ENCODE results near the gene ALDH1A1.

Gene ALDH1A1

DNA sequence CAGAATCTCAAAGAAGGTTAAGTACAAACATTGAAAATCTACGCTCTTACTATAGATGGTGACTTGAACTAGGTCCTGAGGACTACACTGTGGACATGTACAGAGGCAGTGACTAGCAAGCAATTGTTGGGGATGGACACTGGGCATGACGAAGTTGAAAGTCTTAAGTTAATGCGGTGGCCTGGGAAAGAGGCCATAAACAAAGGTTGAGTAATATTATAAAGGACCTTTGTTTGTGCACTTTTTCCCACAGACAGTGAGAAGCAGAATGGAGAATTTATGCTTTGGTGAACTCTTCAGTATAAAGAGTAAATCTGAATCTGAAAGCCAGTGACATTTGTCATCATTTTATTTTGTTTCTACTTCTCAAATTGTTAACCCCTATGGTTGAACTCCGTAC, 15.3 kb downstream of the ALDH1A1 start:
- no peak for DNase-seq

DNA sequence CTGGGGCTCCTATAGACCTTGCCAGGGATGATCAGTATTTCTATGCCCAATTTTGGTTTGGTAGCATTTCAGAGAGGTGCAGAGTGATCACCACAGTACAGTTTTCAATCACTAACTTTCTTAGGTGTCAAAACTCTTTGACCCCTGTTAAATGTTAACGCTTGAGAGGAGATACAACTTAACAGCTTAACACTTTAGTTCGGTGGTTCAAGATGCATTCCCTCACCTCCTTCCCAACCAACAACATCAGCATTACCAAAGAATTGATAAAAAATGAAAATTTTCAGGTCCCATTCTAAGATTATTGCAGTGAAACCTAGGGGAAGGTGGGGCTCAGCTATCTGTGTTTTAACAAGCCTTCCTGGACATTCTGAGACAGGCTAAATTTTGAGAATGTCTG, 16.2 kb downstream of the ALDH1A1 start:
- no peak for DNase-seq

DNA sequence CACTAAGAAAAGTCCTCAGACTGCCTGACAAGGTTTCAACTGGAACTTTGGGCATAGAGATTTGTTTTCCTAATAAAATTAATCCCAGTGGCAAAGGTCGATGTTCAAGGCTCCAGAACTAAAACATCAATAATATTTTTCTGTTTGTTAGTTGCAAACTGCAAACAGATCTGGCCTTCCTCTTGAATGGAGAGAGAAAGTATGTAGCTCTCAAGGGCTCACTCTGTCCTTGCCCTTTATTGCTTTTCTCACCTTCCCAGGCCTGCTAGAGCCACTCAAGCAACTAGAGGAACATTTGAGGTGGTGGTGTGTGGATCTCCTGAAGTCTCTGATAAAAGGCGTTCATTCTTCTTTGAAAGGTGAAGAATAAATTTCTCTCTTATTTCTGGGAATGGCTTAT, 16.6 kb downstream of the ALDH1A1 start:
- no peak for DNase-seq

DNA sequence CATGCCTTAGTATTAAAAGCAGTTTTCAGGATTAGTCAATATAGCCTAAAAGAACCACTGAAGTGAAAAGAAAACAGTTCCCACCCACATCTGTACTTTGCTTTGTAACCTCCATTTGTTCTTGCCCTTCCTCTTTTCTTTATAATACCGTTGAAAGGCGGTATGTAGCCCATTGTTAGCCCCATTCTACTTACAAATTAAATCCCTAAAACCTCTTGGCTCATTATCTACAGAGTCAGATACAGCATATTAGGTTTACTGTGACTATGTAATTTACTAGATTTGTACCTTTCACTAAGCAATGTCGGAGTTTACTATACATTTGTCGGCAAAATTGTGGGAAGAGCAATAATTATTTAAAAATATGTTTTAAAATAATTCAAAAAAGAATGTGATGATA, 17.3 kb downstream of the ALDH1A1 start:
- DNase-seq = no peak

DNA sequence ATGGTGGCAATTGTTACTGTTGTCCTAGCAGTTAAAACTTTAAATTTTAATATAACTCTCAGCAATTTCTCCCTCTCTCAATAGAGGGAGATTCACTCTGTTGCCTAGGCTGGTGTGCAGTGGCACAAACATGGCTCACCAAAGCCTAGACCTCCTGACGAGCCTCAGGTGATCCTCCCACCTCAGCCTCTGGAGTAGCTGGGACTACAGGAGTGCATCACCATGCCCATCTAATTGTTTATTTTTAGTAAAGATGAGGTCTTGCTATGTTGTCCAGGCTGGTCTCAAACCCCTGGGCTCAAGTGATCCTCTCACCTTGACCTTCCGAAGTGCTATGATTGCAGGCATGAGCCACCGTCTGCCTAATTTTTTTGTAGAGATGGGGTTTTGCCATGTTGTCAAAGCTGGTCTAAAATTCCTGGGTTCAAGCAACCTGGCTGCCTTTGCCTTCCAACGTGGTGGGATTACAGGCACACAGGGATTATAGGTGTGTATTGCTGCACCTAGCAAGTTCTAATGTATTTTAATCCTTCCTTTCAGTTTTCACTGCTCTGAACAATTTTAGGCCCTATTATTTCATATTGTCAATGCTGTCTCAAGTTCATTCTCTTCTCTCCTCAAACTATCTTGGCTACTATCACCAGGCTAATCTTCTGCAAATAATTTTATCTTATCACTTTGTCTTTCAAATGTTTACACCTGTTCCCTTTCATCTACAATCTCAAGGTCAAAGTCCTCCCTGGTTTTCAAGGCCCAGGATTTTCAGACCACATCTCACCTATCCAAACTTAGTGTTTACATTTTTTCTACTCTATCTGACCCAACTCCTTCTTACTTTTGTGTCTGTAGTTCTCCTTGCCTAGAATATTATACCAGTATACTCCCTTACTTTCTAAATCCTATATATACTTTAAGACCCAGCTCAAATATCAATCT, 18.9 kb downstream of the ALDH1A1 start:
- DNase-seq = no peak

- no peak for DNase-seq
Observed at GRCh38 chr9:72932619-72933018, 20.2 kb downstream of the ALDH1A1 start.

DNA sequence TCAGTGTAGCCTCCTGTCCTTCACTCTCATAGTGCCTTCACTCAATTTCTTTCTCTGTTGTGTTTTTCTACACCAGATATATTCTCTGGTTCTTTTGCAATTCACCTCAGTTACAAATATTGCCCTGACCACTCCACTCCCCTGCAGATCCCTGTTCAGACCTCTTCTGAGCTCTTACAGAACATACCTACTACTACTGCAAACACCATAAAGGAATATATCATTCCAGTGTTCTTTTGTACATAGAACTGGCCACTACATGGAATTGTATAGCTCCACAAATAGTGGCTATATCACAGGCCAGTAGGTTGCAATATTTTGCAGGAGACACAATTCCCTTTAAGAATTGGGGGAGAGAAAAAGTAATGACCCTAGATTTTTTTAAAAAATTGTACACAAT, 21.0 kb downstream of the ALDH1A1 start:
- no peak for DNase-seq

DNA sequence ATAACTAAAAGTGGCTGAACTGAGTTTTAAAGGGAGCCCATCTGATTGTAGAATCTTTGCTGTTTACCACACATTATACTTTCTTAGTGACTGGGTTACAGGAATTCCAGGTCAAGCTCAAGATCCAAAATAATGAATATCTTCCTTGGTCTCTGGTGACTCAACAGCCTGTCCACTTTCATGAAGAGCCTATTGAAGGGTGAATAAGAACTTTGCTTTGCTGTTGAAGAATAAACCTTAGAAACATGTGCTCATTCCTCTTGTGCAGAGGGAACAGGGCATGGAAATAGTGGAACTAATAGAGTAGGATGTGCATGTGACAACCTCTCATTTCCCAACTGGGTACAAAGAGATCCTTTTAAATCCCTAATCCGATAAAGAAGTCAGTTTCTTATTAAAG, 21.4 kb downstream of the ALDH1A1 start:
- no peak for DNase-seq

DNA sequence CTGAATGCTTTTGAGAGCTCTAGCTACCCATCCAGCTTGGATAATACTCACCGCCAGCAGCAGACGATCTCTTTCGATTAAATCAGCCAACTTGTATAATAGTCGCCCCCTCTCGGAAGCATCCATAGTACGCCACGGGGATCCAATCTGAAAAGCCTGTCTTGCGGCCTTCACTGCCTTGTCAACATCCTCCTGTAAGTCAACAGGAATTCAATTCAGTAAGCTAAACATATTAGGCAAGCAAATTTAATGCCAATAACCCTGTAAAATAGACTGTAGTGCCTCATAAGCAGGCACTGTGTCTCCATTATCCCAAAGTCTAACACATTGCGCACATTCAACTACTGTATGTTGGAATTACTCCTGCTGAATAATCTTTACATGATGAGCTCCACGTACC, 22.0 kb downstream of the ALDH1A1 start:
- no peak for DNase-seq

DNA sequence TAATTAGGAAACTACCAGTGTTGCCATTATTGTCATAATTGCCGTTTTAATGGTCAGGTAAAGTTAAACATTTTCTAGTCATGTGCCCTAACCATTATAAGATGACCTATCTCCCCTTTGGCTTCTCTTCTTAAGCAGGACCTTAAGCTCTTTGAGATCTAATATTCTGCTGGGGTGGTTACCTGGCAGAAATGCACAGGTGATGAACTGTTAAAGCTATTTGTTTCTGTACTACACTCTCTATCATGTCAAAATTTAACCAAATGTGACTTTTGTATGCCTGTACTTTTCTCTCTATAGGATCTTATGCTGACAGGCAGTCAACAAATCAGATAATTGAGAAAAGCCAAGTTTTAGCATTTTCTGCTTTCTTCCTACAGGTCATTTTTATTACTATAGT, 23.3 kb downstream of the ALDH1A1 start:
- no peak for DNase-seq

DNA sequence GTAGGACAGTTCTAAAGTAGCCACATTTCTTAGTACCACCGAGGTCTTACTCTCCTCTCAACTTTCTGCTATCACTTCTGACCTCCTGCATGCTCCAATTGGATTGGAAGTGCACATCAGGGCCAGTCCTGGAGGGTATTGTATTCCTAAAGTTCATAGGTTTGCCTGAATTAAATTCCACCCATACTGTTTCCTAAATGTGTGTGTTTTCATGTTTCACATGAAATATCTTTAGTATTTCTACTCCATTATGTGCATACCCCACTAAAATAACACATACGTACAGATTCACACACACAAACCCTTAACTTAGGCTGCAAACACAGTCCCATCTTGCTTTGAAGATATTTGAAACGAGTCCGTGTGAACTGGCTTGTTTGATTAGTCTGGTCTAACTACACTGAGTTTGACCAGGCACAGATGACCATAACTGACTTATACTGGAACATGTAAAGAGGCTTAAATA, 24.8 kb downstream of the ALDH1A1 start:
- no peak for DNase-seq

GRCh38 chr9:72926506-72926905, 26.3 kb downstream of the ALDH1A1 start:
- DNase-seq = no peak

DNA sequence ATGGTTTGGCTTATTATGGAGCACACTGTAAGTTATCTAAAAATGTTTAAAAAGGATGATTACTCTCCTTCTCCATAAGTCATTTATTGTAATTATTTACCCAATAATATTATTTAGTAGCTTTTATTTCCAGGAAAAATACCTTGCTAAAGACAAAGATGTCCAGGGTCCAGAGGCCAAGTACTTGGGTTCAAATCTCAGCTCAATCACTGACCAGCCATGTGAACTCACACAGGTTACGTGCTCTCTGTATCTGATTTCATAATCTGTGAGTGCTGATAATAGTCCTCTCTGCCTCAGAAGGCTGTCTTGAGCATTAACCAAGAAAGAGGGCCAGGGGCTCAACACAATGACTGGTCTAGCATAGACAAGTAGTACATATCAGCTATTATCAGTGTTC, 27.0 kb downstream of the ALDH1A1 start:
- DNase-seq = no peak

- DNase-seq = peak; percentile 0
Observed at GRCh38 chr9:72925126-72925789, 27.6 kb downstream of the ALDH1A1 start.

DNA sequence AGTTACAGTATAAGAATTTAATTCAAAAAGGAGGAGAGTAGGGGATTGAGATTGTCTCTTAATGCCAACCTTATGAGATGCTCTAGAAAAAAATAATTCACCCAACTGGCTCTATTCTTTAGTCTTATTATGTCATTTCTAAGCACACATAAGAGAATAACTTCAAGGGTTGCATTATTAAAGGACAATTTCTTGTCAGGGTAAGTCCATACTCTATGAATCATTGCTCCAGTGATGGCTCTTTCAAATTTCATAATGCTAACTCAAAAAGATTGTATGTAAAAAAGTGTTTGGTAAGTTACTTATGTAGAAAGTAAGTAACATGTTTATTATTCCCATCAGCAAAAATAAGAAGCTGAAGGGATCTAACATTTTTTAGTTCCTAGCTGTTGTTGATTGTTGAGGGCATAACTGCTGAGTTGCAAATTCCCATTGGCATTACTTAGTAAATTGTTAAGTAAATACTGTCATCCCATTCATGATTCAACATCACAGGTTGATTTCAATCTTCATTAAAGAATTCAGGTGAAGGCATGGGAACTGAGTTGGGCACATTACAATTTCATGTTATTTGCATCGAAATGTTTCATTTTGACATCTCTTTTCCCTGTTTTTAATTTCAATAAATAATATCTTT, 28.6 kb downstream of the ALDH1A1 start:
- no peak for DNase-seq

DNA sequence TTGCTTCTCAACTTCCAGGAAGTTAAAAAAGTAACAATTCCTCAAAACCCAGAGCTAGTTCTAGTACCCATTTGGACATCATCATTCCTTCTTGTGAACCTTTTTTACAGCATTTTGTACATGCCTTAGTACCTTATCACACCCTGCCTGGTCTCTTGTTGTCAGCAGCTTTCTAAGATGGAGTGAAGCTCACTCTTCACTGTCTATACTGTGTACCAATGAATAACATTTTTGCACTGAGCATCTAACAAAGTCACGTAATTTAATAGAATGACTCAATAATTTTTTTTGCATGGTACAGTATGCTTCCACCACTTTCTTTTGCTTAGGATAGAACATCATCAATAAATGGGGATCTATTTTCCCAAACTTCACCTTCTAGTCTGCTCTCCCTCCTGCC, 29.8 kb downstream of the ALDH1A1 start:
- no peak for DNase-seq

- no peak for DNase-seq
Observed at GRCh38 chr9:72921888-72922654, 30.8 kb downstream of the ALDH1A1 start.

GRCh38 chr9:72919246-72919945, 33.5 kb downstream of the ALDH1A1 start:
- DNase-seq = no peak

DNA sequence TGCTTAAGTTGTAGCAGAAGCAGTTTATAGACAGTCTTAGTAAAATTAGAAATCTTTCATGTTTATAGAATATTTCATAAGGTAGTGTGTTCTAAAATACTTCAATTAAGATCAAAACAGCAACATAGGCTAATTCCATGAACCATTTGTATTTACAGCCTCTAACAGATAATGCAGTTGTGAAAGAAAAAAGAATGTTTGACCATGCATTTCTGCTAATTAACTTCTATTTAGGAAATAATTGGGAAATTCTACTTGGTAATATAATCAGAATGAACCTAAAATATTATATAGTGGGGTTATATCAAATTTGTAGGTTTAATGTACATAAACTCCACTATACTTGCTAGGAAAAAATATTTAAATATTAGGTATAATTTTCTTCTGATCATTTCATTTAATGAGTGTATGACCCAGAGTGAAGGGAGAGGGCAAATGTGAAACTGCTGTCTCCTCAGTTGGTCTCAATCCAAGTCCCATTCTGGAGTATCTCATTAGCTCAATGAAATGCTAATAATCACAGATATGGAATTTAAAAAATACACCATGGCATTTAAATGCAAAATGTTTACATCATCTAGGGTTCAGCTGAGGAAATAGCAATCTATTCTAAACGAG, 34.9 kb downstream of the ALDH1A1 start:
- no peak for DNase-seq

GRCh38 chr9:72915659-72916058, 37.2 kb downstream of the ALDH1A1 start:
- no peak for DNase-seq

DNA sequence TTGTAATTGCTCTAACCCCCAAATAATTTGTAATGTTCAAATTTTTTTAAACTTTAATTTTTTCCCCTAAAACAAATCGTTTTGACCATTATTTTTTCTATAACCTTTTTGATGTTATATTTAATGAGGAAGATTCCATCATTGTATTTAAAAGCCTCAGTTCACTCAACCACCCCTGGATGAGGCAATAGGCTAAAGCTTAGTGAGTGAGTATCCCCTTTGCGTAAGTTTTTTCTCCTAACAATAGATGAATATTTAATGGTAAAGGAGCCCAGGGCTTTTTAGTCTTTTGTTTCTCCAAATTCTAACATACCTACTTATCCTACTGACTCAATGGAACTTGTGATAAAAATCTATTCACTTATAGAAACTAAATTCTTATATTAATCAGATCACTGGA, 38.1 kb downstream of the ALDH1A1 start:
- no peak for DNase-seq
